ENCODE results near the gene MTA3. TPM values are rescaled to one million over a fixed set of nuclear protein-coding genes. Genes with fewer than 3 reads are reported as not detected.
"Not testable (repeated sequence)": the region's sequence is repeated elsewhere in the genome, so short reads cannot be mapped to it uniquely, and the experiment has no call there.

Gene MTA3
- polyA plus RNA-seq, 6 donors from 2014 or later: 2.7 to 8.3 (median 6.9) TPM

DNA sequence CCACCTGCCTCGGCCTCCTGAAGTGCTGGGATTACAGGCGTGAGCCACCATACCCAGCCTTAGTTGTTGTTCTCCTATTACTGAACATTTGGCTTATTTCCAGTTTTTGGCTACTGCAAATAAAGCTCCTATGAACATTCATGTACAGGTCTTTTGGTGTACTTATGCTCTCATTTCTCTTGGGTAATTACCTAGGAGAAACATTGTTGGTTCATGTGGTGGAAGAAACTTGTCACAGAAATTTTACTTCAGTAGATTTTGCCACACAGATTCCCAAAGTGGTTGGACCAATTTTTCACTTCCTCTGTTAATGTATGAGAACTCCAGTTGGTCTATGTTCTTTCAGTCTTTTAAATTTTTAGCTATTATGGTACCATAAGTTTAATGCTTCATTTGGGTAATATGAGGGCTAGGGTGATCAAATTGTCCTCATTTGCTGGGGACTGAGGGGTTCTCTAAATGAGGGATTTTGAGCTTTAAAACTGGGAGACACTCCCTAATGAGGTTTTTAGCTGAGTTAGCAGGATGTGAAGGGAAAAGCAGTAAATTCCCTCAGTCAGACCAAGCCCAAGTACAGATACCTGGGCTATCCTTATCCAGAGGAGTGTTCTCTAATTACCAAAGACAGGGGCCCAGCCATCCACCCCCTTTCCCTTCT, 33.9 kb downstream of the MTA3 start:
- ATAC-seq (ENCODE audit: low read depth in 2 of 2) (no peak), DNase-seq (no peak)
- H3K27ac Mint-ChIP-seq: peak overlapping the region in 1 of 6 donors; percentile 66
- no peak overlapping the region for H3K4me3 Mint-ChIP-seq
- H3K9me3 Mint-ChIP-seq: no peaks in the 10 kb centered on the region
- H3K36me3 Mint-ChIP-seq: no peaks in the 10 kb centered on the region
- H3K4me1 Mint-ChIP-seq: peaks cover 7 to 25% (median 21%) of the 10 kb centered on the region in 3 donors
- no peaks in the 10 kb centered on the region for H3K27me3 Mint-ChIP-seq

DNA sequence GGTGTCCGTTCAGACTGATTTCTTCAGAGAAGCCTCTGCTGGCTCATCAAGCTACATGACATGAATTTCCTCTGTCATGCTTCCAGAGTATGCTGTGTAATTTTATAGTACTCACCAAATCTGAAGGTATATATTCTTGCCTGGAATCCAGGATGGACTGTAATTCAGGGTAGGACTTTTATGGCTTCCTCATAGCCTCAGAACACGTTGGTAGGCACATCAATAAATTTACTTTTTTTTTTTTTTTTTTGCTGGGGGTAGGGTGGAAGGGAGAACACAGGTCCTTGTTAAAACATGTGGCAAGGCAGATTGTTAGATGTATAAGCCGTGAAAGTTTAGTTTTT, 34.4 kb downstream of the MTA3 start:
- ATAC-seq (ENCODE audit: low read depth in 2 of 2) (no peak), DNase-seq (no peak)
- Mint-ChIP-seq H3K36me3 (no peaks in the 10 kb centered on the region), H3K27ac (no peak overlapping the region), H3K27me3 (no peaks in the 10 kb centered on the region), H3K4me1 (peaks cover 7 to 25% (median 21%) of the 10 kb centered on the region in 3 donors), H3K9me3 (no peaks in the 10 kb centered on the region), H3K4me3 (no peak overlapping the region)

DNA sequence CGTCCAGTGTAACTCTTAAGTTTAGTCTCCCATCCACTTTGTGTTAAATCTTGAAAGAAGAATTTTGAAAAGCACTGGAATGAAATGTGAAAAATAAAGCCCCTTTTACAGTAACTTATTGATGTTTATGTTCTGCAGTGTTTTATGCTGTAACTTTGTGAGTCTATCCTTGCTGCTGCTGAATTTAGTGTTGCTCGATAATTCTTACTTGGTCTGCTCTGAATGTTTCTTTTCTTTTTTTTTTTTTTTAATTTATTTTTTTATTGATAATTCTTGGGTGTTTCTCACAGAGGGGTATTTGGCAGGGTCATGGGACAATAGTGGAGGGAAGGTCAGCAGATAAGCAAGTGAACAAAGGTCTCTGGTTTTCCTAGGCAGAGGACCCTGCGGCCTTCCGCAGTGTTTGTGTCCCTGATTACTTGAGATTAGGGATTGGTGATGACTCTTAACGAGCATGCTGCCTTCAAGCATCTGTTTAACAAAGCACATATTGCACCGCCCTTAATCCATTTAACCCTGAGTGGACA, 36.0 kb downstream of the MTA3 start:
- H3K4me3 Mint-ChIP-seq; H3K27ac Mint-ChIP-seq; ATAC-seq (ENCODE audit: low read depth in 2 of 2); H3K27me3 Mint-ChIP-seq; DNase-seq; H3K9me3 Mint-ChIP-seq; H3K36me3 Mint-ChIP-seq: not testable (repeated sequence)
- H3K4me1 Mint-ChIP-seq: peaks cover 3 to 18% (median 13%) of the 10 kb centered on the region in 3 donors

DNA sequence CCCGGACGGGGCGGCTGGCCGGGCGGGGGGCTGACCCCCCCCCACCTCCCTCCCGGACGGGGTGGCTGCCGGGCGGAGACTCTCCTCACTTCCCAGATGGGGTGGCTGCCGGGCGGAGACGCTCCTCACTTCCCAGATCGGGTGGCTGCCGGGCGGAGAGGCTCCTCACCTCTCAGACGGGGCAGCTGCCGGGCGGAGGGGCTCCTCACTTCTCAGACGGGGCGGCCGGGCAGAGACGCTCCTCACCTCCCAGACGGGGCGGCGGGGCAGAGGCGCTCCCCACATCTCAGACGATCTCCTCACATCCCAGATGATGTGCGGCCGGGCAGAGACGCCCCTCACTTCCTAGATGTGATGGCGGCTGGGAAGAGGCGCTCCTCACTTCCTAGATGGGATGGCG, 37.7 kb downstream of the MTA3 start:
- not testable (repeated sequence) for ATAC-seq (ENCODE audit: low read depth in 2 of 2); DNase-seq; H3K9me3 Mint-ChIP-seq; H3K4me3 Mint-ChIP-seq; H3K27ac Mint-ChIP-seq; H3K4me1 Mint-ChIP-seq; H3K27me3 Mint-ChIP-seq
- H3K36me3 Mint-ChIP-seq: peaks cover 4 to 12% of the 10 kb centered on the region in 2 donors

DNA sequence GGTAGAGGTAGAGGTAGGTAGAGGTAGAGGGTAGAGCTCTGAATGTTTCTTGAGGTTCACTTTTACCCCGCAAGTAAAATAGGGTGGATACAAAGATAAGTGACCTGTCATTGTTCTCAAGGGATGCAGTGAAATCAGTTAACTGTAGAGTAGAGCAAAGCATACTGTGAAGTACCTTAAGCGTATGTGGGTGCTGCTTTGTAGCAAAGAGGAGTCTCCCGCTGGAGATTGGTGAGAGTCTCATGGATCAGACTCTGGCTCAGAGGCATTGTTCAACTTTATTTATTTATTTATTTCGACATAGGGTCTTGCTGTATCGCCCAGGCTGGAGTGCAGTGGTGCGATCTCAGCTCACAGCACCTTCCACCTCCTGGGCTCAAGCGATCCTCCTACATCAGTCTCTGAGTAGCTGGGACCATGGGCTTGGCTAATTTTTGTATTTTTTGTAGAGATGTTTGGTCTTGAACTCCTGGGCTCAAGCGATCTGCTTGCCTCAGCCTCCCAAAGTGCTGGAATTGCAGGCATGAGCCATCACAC, 38.7 kb downstream of the MTA3 start:
- H3K9me3 Mint-ChIP-seq: no peaks in the 10 kb centered on the region
- no peaks in the 10 kb centered on the region for H3K27me3 Mint-ChIP-seq

GRCh38 chr2:42613281-42614064, 45.0 kb downstream of the MTA3 start:
- peak overlapping the region in 3 of 6 donors; percentile 29 to 56 (median 33) for H3K27ac Mint-ChIP-seq
- no peak overlapping the region for H3K4me3 Mint-ChIP-seq
- no peaks in the 10 kb centered on the region for H3K9me3 Mint-ChIP-seq
- H3K4me1 Mint-ChIP-seq: peaks cover 0 to 2% (median 0%) of the 10 kb centered on the region in 3 donors
- peaks cover 9 to 14% of the 10 kb centered on the region in 2 donors for H3K36me3 Mint-ChIP-seq
- no peak for ATAC-seq (ENCODE audit: low read depth in 2 of 2)
- DNase-seq: no peak
- H3K27me3 Mint-ChIP-seq: no peaks in the 10 kb centered on the region

More for the DNA sequence above, 38.7 kb downstream of the MTA3 start:
- peak overlapping the region in 1 of 6 donors; percentile 74 for H3K27ac Mint-ChIP-seq
- H3K4me3 Mint-ChIP-seq: no peak overlapping the region
- ATAC-seq (ENCODE audit: low read depth in 2 of 2) (no peak), DNase-seq (no peak)
- no peaks in the 10 kb centered on the region for H3K4me1 Mint-ChIP-seq
- H3K36me3 Mint-ChIP-seq: peaks cover 9 to 14% of the 10 kb centered on the region in 2 donors

- peaks cover 0 to 2% (median 0%) of the 10 kb centered on the region in 3 donors for H3K4me1 Mint-ChIP-seq
- no peak for DNase-seq
- ATAC-seq (ENCODE audit: low read depth in 2 of 2): no peak
- no peak overlapping the region for H3K4me3 Mint-ChIP-seq
- no peak overlapping the region for H3K27ac Mint-ChIP-seq
- H3K27me3 Mint-ChIP-seq: no peaks in the 10 kb centered on the region
- H3K36me3 Mint-ChIP-seq: peaks cover 9 to 17% of the 10 kb centered on the region in 2 donors
- H3K9me3 Mint-ChIP-seq: no peaks in the 10 kb centered on the region
Measured at GRCh38 chr2:42614838-42615237, 46.4 kb downstream of the MTA3 start.

DNA sequence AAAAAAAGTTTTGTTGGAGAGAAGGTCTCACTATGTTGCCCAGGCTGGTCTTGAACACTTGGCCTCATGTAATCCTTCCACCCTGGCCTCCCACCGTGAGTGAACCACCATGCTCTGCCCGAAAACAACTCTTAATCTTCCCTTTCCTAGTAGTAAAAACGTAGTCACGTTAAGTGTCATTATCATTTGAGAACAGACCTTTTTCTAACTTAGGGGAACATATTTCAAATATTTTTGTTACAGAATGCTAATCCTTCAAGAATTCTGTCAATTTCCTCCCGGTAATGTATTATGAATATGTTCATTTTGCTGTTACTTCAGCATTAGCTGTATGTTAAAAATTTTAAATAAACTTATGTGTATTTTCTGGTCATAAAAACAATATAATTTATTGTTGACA, 49.7 kb downstream of the MTA3 start:
- H3K27me3 Mint-ChIP-seq: no peaks in the 10 kb centered on the region
- DNase-seq (no peak), ATAC-seq (ENCODE audit: low read depth in 2 of 2) (no peak)
- H3K9me3 Mint-ChIP-seq: no peaks in the 10 kb centered on the region
- peaks cover 0 to 7% of the 10 kb centered on the region in 2 donors for H3K36me3 Mint-ChIP-seq
- H3K27ac Mint-ChIP-seq: no peak overlapping the region
- peaks cover 0 to 2% (median 0%) of the 10 kb centered on the region in 3 donors for H3K4me1 Mint-ChIP-seq
- no peak overlapping the region for H3K4me3 Mint-ChIP-seq

- peaks cover 0 to 7% of the 10 kb centered on the region in 2 donors for H3K36me3 Mint-ChIP-seq
- H3K27ac Mint-ChIP-seq: no peak overlapping the region
- H3K4me1 Mint-ChIP-seq: peaks cover 0 to 2% (median 0%) of the 10 kb centered on the region in 3 donors
- no peak for DNase-seq
- no peak overlapping the region for H3K4me3 Mint-ChIP-seq
- no peak for ATAC-seq (ENCODE audit: low read depth in 2 of 2)
- H3K27me3 Mint-ChIP-seq: no peaks in the 10 kb centered on the region
- no peaks in the 10 kb centered on the region for H3K9me3 Mint-ChIP-seq
Measured at GRCh38 chr2:42618972-42619371, 50.5 kb downstream of the MTA3 start.

GRCh38 chr2:42621626-42622025, 53.2 kb downstream of the MTA3 start:
- not testable (repeated sequence) for ATAC-seq (ENCODE audit: low read depth in 2 of 2); H3K4me3 Mint-ChIP-seq; DNase-seq; H3K4me1 Mint-ChIP-seq; H3K27ac Mint-ChIP-seq; H3K36me3 Mint-ChIP-seq; H3K9me3 Mint-ChIP-seq; H3K27me3 Mint-ChIP-seq

- no peaks in the 10 kb centered on the region for H3K9me3 Mint-ChIP-seq
- DNase-seq: no peak
- no peak overlapping the region for H3K4me3 Mint-ChIP-seq
- peaks cover 0 to 7% of the 10 kb centered on the region in 2 donors for H3K36me3 Mint-ChIP-seq
- H3K4me1 Mint-ChIP-seq: no peaks in the 10 kb centered on the region
- peak overlapping the region in 1 of 6 donors; percentile 76 for H3K27ac Mint-ChIP-seq
- H3K27me3 Mint-ChIP-seq: no peaks in the 10 kb centered on the region
- no peak for ATAC-seq (ENCODE audit: low read depth in 2 of 2)
Measured at GRCh38 chr2:42622943-42623676, 54.7 kb downstream of the MTA3 start.

GRCh38 chr2:42624047-42624446, 55.6 kb downstream of the MTA3 start:
- Mint-ChIP-seq H3K36me3 (peaks cover 0 to 7% of the 10 kb centered on the region in 2 donors), H3K4me3 (no peak overlapping the region), H3K27me3 (no peaks in the 10 kb centered on the region), H3K9me3 (no peaks in the 10 kb centered on the region), H3K27ac (no peak overlapping the region), H3K4me1 (no peaks in the 10 kb centered on the region)
- ATAC-seq (ENCODE audit: low read depth in 2 of 2) (no peak), DNase-seq (no peak)

- not testable (repeated sequence) for H3K9me3 Mint-ChIP-seq; H3K36me3 Mint-ChIP-seq; ATAC-seq (ENCODE audit: low read depth in 2 of 2); H3K27me3 Mint-ChIP-seq; H3K4me3 Mint-ChIP-seq; DNase-seq; H3K4me1 Mint-ChIP-seq; H3K27ac Mint-ChIP-seq
Measured at GRCh38 chr2:42628024-42628423, 59.6 kb downstream of the MTA3 start.

Measured in naive B cell (primary cell).